A673 (cell line): ENCODE measurements around the gene C4B.
"Not testable (repeated sequence)": the region's sequence is repeated elsewhere in the genome, so short reads cannot be mapped to it uniquely, and the experiment has no call there.

ENCODE experiments used
- CTCF ChIP-seq: fragments of 300-800, 200-600 bp; sonication (generic); conservative IDR thresholded peaks from 2 replicates; pipeline ENCODE4 v1.5.1; 2017; ENCODE audit warnings: low read depth, mild to moderate bottlenecking, antibody characterized with exemption, low read length, moderate library complexity, mixed read lengths
- EZH2 ChIP-seq: fragments of 200-600 bp; sonication (generic); IDR thresholded peaks from 2 replicates; pipeline ENCODE4 v1.6.1; 2017; ENCODE audit warnings: borderline replicate concordance, low read depth, mild to moderate bottlenecking, mixed read lengths, antibody characterized with exemption, low read length; ENCODE audit not compliant: poor library complexity, severe bottlenecking

- not testable (repeated sequence) for TF ChIP-seq EZH2, CTCF
These were observed 11.9 kb upstream of the C4B start for GRCh38 chr6:32002546-32003268.
